GM06990 (cell line): ENCODE measurements around the gene MT1E.
"Not testable (repeated sequence)": the region's sequence is repeated elsewhere in the genome, so short reads cannot be mapped to it uniquely, and the experiment has no call there.

Source experiments
- DNase-seq: peaks from one replicate; pipeline ENCODE4 v3.0.0-alpha.2; 2011; ENCODE audit not compliant: insufficient read length; ENCODE audit errors: extremely low read depth
- H3K27me3 ChIP-seq: replicated peaks from 2 replicates; pipeline ENCODE4 v1.6.0; 2011; ENCODE audit warnings: low read length; ENCODE audit not compliant: control insufficient read depth, insufficient read depth
- H3K36me3 ChIP-seq: 2 replicates; pipeline ENCODE4 v1.5.1; 2011; ENCODE audit warnings: low read length; ENCODE audit not compliant: control insufficient read depth, insufficient read depth
- H3K4me3 ChIP-seq: replicated peaks from 2 replicates; pipeline ENCODE4 v1.5.1; 2011; ENCODE audit warnings: low read depth, mild to moderate bottlenecking, control low read depth, low read length
- TF ChIP-seq, protein P1 (sequence below): IDR thresholded peaks from 2 replicates; pipeline ENCODE4 v1.5.1; 2011; ENCODE audit warnings: low read length, control low read depth, mild to moderate bottlenecking, inconsistent platforms; ENCODE audit not compliant: insufficient read depth, poor library complexity, severe bottlenecking

The MT1E gene

DNA sequence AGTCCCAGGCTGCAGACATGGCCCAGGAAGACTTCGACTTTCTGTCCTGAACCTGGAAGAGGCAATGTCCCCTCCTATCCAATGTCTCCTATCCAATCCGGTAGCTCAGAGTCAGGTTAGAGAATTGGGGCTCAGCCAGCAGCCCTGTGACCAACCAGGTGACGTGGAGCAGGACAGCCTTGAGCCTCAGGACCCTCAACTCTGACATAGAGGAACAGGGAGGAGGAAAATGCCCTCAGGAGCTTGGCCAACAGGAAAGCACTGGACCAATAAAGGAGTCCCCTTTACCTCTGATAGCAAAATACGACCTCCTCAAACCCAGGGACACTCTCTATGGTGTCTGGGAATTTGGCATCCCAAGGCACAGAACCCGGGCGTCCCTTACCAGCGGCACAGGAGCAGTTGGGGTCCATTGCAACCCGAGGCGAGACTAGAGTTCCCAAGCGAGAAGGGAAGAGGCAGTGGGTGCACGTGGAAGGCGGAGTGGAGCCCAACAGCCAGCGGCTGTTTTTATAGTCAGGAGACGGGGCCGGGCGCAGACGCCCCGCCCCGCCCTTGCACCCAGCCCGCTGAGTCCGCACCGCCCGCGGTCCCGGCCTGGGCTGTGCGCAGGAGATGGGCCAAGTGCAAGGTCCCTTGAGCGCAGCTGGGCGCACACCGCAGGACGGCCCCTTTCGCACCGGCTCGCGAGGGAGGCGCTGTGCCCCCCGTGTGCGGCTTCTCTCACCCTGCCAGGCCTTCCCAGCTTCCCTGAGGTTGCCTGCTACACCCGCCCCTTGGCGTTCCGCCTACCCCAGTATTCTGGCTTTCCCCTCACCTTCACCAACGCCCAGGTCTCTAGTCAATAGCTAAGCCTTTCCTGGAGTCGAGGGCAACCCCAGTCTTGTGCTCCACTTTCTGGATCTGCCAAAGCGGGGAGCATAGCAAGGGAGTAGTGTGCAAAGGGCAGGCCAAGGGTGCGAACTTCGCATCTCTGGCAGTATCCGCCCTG, 42.3 kb downstream of the MT1E start, which contains the start of gene MT1G:
TSS of gene MT1G (minus strand) at position 485 of the 991 bp plus-strand sequence. CDS start at position 413, 72 bp downstream.
- Histone ChIP-seq H3K36me3 (no peaks in the 10 kb centered on the region), H3K4me3 (no peak within 1 kb of the TSS), H3K27me3 (peaks cover 9% of the 10 kb centered on the region)
- TF ChIP-seq, protein P1, sequence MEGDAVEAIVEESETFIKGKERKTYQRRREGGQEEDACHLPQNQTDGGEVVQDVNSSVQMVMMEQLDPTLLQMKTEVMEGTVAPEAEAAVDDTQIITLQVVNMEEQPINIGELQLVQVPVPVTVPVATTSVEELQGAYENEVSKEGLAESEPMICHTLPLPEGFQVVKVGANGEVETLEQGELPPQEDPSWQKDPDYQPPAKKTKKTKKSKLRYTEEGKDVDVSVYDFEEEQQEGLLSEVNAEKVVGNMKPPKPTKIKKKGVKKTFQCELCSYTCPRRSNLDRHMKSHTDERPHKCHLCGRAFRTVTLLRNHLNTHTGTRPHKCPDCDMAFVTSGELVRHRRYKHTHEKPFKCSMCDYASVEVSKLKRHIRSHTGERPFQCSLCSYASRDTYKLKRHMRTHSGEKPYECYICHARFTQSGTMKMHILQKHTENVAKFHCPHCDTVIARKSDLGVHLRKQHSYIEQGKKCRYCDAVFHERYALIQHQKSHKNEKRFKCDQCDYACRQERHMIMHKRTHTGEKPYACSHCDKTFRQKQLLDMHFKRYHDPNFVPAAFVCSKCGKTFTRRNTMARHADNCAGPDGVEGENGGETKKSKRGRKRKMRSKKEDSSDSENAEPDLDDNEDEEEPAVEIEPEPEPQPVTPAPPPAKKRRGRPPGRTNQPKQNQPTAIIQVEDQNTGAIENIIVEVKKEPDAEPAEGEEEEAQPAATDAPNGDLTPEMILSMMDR = no peak
- DNase-seq = no peak

DNA sequence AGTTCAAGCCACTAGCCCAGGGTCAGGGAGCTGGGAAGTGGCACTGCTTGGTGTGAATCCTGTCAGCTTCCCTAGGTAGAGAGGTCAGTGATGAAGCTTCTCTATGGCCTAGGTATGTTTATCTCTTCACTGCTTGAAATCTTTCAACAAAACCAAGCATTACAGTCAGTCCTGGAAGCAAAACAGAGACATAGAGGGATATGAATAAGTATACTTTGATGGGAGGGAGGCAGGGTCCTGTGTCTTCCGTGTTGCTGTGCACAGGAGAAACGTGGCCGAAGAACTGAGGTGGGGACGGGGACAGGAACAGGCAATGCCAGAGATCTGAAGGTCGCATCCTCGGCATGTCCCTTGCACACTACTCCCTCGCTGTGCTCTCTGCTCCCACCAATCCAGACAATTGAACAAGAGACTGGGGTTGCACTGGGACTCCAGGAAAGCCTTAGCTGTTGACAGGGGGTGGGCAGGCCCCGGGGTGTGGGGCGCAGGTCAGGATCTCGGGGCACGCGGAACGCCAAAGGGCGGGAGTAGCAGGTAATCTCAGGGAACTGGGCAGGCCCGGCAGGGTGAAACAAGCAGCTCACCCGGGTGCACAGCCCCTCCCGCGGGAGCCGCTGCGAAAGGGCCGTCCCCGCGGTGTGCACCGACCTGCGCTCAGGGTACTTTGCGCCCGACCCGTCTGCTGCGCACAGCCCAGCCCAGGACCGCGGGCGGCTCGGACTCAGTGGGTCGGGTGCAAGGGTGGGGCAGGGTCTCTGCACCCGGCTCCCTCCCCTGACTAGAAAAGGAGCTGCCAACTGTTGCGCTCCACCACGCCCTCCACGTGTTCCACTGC, 43.6 kb downstream of the MT1E start, which contains the start of gene MT1H:
TSS of gene MT1H (plus strand) at position 810 of the 835 bp plus-strand sequence. CDS start 71 bp downstream, outside the sequence.
- Histone ChIP-seq H3K4me3 (no peak within 1 kb of the TSS), H3K27me3 (peaks cover 9% of the 10 kb centered on the region)
- no peak for DNase-seq

DNA sequence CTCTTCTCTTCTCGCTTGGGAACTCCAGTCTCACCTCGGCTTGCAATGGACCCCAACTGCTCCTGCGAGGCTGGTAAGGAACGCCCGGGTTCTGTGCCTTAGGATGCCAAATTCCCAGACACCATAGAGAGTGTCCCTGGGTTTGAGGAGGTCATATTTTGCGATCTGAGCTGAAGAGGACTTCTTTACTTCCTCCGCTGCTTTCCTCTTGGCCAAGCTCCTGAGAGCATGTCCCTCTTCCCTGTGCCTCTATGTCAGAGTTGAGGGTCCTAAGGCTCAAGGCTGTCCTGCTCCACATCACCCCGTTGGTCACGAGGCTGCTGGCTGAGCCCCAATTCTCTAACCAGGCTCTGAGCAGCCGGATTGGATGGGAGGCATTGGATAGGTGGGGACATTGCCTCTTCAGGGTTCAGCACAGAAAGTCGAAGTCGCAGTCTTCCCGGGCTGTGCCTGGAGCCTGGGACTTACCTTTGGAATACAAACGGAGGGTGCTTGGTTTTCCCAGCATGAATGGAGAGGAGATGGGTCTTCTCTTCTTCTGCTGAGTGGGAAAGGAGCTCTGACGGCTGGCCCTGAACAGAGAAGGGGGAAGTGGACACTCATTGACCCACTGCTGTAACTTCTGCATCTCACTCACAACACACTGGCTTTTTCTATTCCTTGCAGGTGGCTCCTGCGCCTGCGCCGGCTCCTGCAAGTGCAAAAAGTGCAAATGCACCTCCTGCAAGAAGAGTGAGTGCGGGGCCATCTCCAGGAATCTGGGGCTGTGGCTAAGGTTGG, 44.4 kb downstream of the MT1E start:
- no peak for DNase-seq
- no peak overlapping the region for H3K4me3 ChIP-seq
- H3K27me3 ChIP-seq = peaks cover 7% of the 10 kb centered on the region
- H3K36me3 ChIP-seq = no peaks in the 10 kb centered on the region
- TF ChIP-seq, protein P1 = no peak

More for the DNA sequence above, 43.6 kb downstream of the MT1E start, which contains the start of gene MT1H:
- H3K36me3 ChIP-seq = no peaks in the 10 kb centered on the region
- TF ChIP-seq, protein P1 = no peak

DNA sequence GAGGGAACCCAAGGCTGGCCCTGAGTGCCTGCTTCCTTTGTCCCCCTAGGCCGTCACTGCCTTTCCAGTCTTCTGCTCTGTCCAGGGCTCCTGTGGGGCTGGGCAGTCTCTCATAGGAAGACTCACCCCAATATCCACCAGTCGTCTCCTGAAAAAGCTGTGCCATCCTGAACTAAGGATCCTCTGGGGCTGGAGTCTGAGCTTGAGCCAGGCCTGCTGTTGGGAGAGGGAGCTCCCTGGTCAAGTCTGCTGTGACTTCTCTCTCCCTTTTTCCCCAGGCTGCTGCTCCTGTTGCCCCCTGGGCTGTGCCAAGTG, 45.0 kb downstream of the MT1E start:
- H3K27me3 ChIP-seq = peaks cover 7% of the 10 kb centered on the region
- H3K4me3 ChIP-seq = no peak overlapping the region
- no peak for DNase-seq
- TF ChIP-seq, protein P1 = no peak
- H3K36me3 ChIP-seq = no peaks in the 10 kb centered on the region

DNA sequence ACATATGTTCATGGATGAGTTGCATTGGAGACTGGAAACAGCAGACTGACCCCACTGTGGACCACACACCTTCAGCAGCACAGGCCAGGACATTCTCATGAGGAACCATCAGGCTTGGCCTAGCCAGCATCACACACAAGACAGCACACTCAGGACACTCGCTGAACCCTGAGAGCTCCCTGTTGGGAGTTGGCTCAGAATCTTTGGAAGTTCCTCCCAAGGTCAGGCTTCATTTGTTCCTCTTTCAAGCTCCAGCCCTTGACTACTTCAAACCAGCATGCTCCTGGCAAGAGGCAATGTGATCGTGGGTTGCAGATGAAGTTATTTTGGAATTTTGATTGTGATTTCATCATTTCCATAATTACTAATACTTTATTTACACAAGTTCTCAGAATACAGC, 46.1 kb downstream of the MT1E start:
- H3K4me3 ChIP-seq, H3K27me3 ChIP-seq: not testable (repeated sequence)

DNA sequence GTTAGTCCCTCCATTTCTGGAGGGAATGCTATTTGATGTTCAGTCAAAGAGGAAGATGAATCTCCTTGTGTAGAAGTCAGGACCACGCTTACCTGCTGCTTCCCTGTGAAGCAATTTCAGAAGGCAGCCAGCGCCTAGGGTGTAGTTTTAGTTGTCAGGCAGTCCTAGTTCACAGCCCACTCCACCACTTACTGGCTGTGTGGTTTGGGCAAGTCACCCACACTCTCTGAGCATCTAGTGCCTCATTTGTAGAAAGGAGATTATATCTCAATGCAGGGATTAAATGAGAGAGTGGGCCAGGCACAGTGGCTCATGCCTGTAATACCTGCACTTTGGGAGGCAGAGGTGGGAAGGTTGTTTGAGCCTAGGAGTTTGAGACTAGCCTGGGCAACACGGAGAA, 46.6 kb downstream of the MT1E start:
- H3K27me3 ChIP-seq, H3K4me3 ChIP-seq, H3K36me3 ChIP-seq: not testable (repeated sequence)

More for the DNA sequence above, 46.1 kb downstream of the MT1E start:
- not testable (repeated sequence) for DNase-seq, H3K36me3 ChIP-seq

More for the DNA sequence above, 46.6 kb downstream of the MT1E start:
- not testable (repeated sequence) for DNase-seq
